GM12878 (cell line): ENCODE results near the gene SPAG16.

Experiments used
- CTCF ChIP-seq, 3 experiments: IDR thresholded peaks in 2 of 3; conservative IDR thresholded peaks in 1 of 3; 2 replicates each; pipeline ENCODE4 v1.5.1; 2011; ENCODE audit warnings: low read depth in 3 of 3, low read length in 3 of 3, mild to moderate bottlenecking in 3 of 3, control low read depth in 2 of 3, moderate library complexity in 2 of 3, inconsistent platforms in 1 of 3, mixed read lengths in 1 of 3; ENCODE audit not compliant: control insufficient read depth in 2 of 3, insufficient read depth in 1 of 3; ENCODE audit errors: extremely low read depth in 1 of 3
- EZH2 ChIP-seq: IDR thresholded peaks from 2 replicates; pipeline ENCODE4 v1.6.1; 2012; ENCODE audit warnings: low read depth, mild to moderate bottlenecking, control low read depth, inconsistent platforms, low read length, borderline replicate concordance; ENCODE audit not compliant: control insufficient read depth
- NFYB ChIP-seq: IDR thresholded peaks from 2 replicates; pipeline ENCODE4 v1.6.1; 2011; ENCODE audit warnings: low read depth, mild to moderate bottlenecking, low read length, improper control_type of control experiment, moderate library complexity; ENCODE audit not compliant: insufficient read depth
- POLR2AphosphoS2 ChIP-seq: IDR thresholded peaks from 2 replicates; pipeline ENCODE4 v1.6.1; 2011; ENCODE audit warnings: low read depth, mild to moderate bottlenecking, low read length, improper control_type of control experiment, moderate library complexity
- RAD21 ChIP-seq: IDR thresholded peaks from 2 replicates; pipeline ENCODE4 v1.6.1; 2011; ENCODE audit warnings: mild to moderate bottlenecking, low read depth, low read length, moderate library complexity; ENCODE audit not compliant: insufficient read depth
- RFX5 ChIP-seq: IDR thresholded peaks from 2 replicates; pipeline ENCODE4 v1.6.1; 2011; ENCODE audit warnings: low read depth, low read length, improper control_type of control experiment
- SMC3 ChIP-seq: IDR thresholded peaks from 2 replicates; pipeline ENCODE4 v1.6.1; 2011; ENCODE audit warnings: low read length, improper control_type of control experiment, borderline replicate concordance
- SP1 ChIP-seq: IDR thresholded peaks from one replicate; pipeline ENCODE4 v1.6.1; 2011; ENCODE audit warnings: low read depth, low read length
- TAF1 ChIP-seq: IDR thresholded peaks from 2 replicates; pipeline ENCODE4 v1.6.1; 2011; ENCODE audit warnings: mild to moderate bottlenecking, low read depth, low read length, borderline replicate concordance
- TCF12 ChIP-seq: IDR thresholded peaks from 2 replicates; pipeline ENCODE4 v1.6.1; 2011; ENCODE audit warnings: low read depth, mild to moderate bottlenecking, low read length
- USF2 ChIP-seq: IDR thresholded peaks from 2 replicates; pipeline ENCODE4 v1.6.1; 2011; ENCODE audit warnings: low read depth, low read length, improper control_type of control experiment, borderline replicate concordance

- TF ChIP-seq USF2 (no peak), RFX5 (no peak), SP1 (no peak), POLR2AphosphoS2 (no peak), SMC3 (no peak), RAD21 (no peak), NFYB (no peak), TAF1 (no peak), CTCF (IDR thresholded peaks at IDR 0.05 in 2 of 3, conservative IDR thresholded peaks at IDR 0.05 in 1 of 3; ENCODE audit: control insufficient read depth in 2 of 3, extremely low read depth in 1 of 3, insufficient read depth in 1 of 3, low read depth in 3 of 3, low read length in 3 of 3) (no peak), EZH2 (no peak), TCF12 (no peak)
Observed at GRCh38 chr2:213247566-213247965, 36.7 kb upstream of the SPAG16 start.
